GM12878 (cell line): Measurements from ENCODE around the gene ITGB5. TPM values are rescaled to one million over a fixed set of nuclear protein-coding genes. Genes with fewer than 3 reads are reported as not detected.

Experiments used
- ZBTB11 ChIP-seq: fragments of 450-650 bp; formaldehyde crosslinking; IDR thresholded peaks from 2 replicates; pipeline ENCODE4 v1.5.0; 2022; ENCODE audit warnings: mild to moderate bottlenecking, missing genetic modification characterization
- ZBTB4 ChIP-seq: fragments of 450-650 bp; formaldehyde crosslinking; IDR thresholded peaks from 2 replicates; pipeline ENCODE4 v1.4.0; 2022; ENCODE audit warnings: mild to moderate bottlenecking, moderate library complexity
- polyA plus RNA-seq, 11 experiments: library from polyadenylated mRNA; depleted of rRNA in 4 of 11; unstranded in 6 of 11; stranded (reverse) in 5 of 11; fragments of >200 nt; fragmentation: Nextera tagmentation in 4 of 11; fragmentation: Illumina TruSeq in 1 of 11; extraction: Ambion mirVana in 4 of 11; extraction: Trizol in 1 of 11; gene quantifications; 1 replicate in 1 of 11; 2 replicates in 10 of 11; pipeline versions ENCODE4 v1.2.1 to v1.2.3, GENCODE V29; 2011 to 2016; ENCODE audit warnings: inconsistent platforms in 2 of 11, missing spikeins in 2 of 11, low read depth in 1 of 11
- total RNA-seq, 4 experiments: library from RNA; depleted of rRNA in 3 of 4; stranded (reverse); fragments of >200 nt in 3 of 4; fragmentation: Illumina TruSeq in 1 of 4; extraction: Trizol in 1 of 4; gene quantifications; 2 replicates each; pipeline versions ENCODE4 v1.2.1 to v1.2.3, GENCODE V29; 2013 to 2021
- TF ChIP-seq, protein P1 (sequence below): fragments of 450-650 bp; formaldehyde crosslinking; IDR thresholded peaks from 2 replicates; pipeline ENCODE4 v1.4.0; 2020; ENCODE audit warnings: mild to moderate bottlenecking, moderate library complexity

Gene ITGB5
- total and polyA plus RNA-seq, 10 of the 15 experiments (the other 5 are each of a cell fraction or from before 2014, with no cell fraction given): 0.05 to 10.0 (median 0.83) TPM; not detected in 2

GRCh38 chr3:124850633-124851032 is 36.5 kb downstream of the ITGB5 start (continued):
- TF ChIP-seq, protein P1, sequence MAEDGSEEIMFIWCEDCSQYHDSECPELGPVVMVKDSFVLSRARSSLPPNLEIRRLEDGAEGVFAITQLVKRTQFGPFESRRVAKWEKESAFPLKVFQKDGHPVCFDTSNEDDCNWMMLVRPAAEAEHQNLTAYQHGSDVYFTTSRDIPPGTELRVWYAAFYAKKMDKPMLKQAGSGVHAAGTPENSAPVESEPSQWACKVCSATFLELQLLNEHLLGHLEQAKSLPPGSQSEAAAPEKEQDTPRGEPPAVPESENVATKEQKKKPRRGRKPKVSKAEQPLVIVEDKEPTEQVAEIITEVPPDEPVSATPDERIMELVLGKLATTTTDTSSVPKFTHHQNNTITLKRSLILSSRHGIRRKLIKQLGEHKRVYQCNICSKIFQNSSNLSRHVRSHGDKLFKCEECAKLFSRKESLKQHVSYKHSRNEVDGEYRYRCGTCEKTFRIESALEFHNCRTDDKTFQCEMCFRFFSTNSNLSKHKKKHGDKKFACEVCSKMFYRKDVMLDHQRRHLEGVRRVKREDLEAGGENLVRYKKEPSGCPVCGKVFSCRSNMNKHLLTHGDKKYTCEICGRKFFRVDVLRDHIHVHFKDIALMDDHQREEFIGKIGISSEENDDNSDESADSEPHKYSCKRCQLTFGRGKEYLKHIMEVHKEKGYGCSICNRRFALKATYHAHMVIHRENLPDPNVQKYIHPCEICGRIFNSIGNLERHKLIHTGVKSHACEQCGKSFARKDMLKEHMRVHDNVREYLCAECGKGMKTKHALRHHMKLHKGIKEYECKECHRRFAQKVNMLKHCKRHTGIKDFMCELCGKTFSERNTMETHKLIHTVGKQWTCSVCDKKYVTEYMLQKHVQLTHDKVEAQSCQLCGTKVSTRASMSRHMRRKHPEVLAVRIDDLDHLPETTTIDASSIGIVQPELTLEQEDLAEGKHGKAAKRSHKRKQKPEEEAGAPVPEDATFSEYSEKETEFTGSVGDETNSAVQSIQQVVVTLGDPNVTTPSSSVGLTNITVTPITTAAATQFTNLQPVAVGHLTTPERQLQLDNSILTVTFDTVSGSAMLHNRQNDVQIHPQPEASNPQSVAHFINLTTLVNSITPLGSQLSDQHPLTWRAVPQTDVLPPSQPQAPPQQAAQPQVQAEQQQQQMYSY (CRISPR knock-in tag): no peak
- no peak for TF ChIP-seq ZBTB11 (CRISPR knock-in tag)
- no peak for TF ChIP-seq ZBTB4 (CRISPR knock-in tag)
- TF ChIP-seq, all 136 proteins: peak for 0
